Endothelial cell of umbilical vein (primary cell): ENCODE data around the gene AKAP11.

Experiments
- CTCF ChIP-seq, 2 donors: IDR thresholded peaks; 1 replicate in 1 of 2; 2 replicates in 1 of 2; pipeline ENCODE4 v1.5.1; 2011; ENCODE audit warnings: low read length in 2 of 2, mild to moderate bottlenecking in 2 of 2, moderate library complexity in 2 of 2, control low read depth in 1 of 2, inconsistent platforms in 1 of 2, low read depth in 1 of 2; ENCODE audit not compliant: insufficient read depth in 1 of 2; ENCODE audit errors: extremely low read depth in 1 of 2
- EZH2 ChIP-seq: IDR thresholded peaks from 2 replicates; pipeline ENCODE4 v1.6.1; 2012; ENCODE audit warnings: borderline replicate concordance, low read depth, mild to moderate bottlenecking, moderate library complexity, low read length, inconsistent platforms; ENCODE audit not compliant: severe bottlenecking
- FOS ChIP-seq: IDR thresholded peaks from 2 replicates; pipeline ENCODE4 v1.6.1; 2011; ENCODE audit warnings: mild to moderate bottlenecking, low read length, moderate library complexity, borderline replicate concordance; ENCODE audit not compliant: insufficient read depth
- GATA2 ChIP-seq: IDR thresholded peaks from 2 replicates; pipeline ENCODE4 v1.7.0; 2011; ENCODE audit warnings: low read depth, mild to moderate bottlenecking, moderate library complexity, mixed read lengths, low read length; ENCODE audit not compliant: insufficient read length, insufficient read depth
- JUN ChIP-seq: IDR thresholded peaks from 2 replicates; pipeline ENCODE4 v1.6.1; 2011; ENCODE audit warnings: borderline replicate concordance, low read depth; ENCODE audit not compliant: insufficient read length, insufficient read depth
- MAX ChIP-seq: IDR thresholded peaks from 2 replicates; pipeline ENCODE4 v1.6.1; 2011; ENCODE audit not compliant: insufficient read depth, insufficient read length
- POLR2A ChIP-seq: IDR thresholded peaks from 2 replicates; pipeline ENCODE4 v1.6.1; 2012; ENCODE audit warnings: low read depth, mild to moderate bottlenecking, control low read depth, low read length
- POLR2AphosphoS5 ChIP-seq: IDR thresholded peaks from 2 replicates; pipeline ENCODE4 v1.6.1; 2012; ENCODE audit warnings: low read depth, mild to moderate bottlenecking, control low read depth, low read length, moderate library complexity; ENCODE audit not compliant: insufficient read depth

GRCh38 chr13:42284068-42284467 lies 12.1 kb downstream of the AKAP11 start:
- no peak for TF ChIP-seq CTCF (IDR thresholded peaks at IDR 0.05; ENCODE audit: extremely low read depth in 1 of 2, insufficient read depth in 1 of 2, low read depth in 1 of 2, low read length in 2 of 2)
- no peak for TF ChIP-seq EZH2
- TF ChIP-seq POLR2A, result no peak
- TF ChIP-seq POLR2AphosphoS5, result no peak
- TF ChIP-seq JUN, result no peak
- TF ChIP-seq MAX, result no peak
- no peak for TF ChIP-seq FOS
- no peak for TF ChIP-seq GATA2
